ENCODE measurements around the gene NR5A1.

Gene NR5A1

GRCh38 chr9:124480621-124480981 is 26.6 kb downstream of the NR5A1 start:
- no peak for DNase-seq (ENCODE audit: low spot score)

GRCh38 chr9:124479947-124480620 is 27.1 kb downstream of the NR5A1 start:
- DNase-seq (ENCODE audit: low spot score): no peak

- no peak for DNase-seq (ENCODE audit: low spot score)
Observed at GRCh38 chr9:124479371-124479770, 27.8 kb downstream of the NR5A1 start.

- DNase-seq (ENCODE audit: low spot score): no peak
Observed at GRCh38 chr9:124478354-124478753, 28.8 kb downstream of the NR5A1 start.

GRCh38 chr9:124477648-124478285 is 29.4 kb downstream of the NR5A1 start:
- no peak for DNase-seq (ENCODE audit: low spot score)

DNA sequence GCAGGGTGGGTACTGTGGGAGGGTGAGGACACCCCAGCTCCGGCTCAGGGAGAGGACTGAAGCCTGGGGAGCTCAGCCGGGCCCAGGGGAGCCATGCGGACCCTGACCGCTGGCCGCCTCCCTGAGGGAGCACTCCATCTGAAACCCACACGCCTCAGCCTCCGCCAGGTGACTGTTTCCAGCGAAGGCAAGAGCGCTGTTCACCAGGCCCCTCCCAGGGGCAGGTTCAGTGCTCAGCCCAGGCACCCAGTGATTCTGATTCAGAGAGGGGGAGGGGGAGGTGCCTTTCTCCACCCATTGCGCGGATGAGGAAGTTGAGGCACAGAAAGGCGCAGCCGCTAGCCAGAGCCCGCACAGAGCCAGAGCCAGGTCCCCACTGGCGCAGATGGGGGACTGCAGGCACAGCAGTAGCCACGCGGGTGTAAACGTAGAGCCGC is 30.0 kb downstream of the NR5A1 start:
- no peak for DNase-seq (ENCODE audit: low spot score)

DNA sequence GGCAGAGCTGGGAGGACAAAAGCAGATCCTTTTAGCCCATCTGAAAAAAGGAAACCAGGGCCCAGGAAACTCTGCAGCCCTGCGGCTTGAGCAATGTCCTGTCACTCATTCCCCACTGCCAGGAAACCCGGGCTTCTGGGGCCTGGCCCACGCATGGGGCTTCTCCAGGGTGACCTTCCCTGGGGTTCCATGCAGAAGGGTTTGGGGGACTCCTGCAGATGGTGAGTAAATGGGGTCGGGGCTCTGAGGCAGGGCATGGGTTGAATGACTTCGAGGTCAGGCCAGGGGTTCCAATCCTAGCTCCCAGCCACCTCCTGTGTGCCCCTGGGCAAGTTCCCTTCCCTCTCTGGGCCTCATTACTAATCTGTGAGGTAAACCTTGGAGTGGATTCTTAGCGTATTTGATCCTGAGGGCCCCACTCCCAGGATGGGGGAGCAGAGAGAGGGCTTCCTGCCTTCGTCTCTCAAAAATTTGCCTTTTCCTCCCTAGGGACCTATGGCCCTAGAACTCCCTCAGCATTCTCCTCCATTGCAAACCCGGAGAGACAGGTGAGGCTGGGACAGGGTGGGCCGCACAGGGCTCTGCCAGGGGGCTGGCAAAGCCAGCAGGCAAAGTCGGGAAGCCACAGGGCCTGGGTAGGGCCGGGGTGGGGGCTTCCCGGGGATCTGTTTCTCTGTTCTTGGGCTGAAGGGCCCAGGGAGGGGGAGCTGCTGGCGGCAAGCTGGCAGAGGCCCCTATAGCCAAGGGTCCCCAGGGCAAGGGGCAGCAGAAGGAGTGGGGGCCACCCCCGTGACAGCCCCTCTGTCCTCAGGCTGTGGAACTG is 31.1 kb downstream of the NR5A1 start:
- DNase-seq (ENCODE audit: low spot score): no peak

DNA sequence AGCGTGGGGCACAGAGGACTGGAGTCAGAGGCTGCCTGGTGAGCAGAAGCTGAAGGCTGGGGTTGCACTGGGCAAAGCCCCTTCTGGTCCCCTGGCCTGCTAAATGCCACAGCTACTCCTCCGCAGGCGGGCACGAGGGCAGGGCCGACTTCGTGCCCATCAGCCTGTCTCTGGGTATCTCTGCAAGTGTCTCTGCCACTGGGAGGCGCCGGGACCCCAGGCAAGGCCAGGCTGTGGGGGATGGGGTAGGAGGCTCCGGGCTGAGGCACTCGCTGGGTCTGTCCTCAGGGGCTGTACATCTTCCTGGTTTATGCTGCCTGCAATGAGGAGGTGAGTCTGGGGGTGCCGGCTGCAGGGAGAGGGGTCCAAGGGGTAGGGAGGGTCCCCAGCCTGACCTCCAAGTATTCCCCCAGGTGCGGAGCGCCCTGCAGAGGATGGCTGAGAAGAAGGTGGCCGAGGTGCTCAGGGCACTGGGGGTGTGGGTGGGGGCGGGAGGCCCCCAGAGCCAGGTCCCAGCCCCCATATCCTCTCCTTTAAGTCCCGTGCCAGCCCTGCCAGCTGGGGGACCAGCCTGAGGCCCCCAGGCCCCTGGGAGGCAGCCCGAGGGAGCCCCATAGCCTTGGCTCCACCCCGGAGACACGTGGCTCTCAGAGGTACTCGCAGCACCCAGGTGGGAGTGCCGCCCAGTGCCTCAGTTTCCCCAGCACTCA is 31.9 kb downstream of the NR5A1 start:
- DNase-seq (ENCODE audit: low spot score): no peak

DNA sequence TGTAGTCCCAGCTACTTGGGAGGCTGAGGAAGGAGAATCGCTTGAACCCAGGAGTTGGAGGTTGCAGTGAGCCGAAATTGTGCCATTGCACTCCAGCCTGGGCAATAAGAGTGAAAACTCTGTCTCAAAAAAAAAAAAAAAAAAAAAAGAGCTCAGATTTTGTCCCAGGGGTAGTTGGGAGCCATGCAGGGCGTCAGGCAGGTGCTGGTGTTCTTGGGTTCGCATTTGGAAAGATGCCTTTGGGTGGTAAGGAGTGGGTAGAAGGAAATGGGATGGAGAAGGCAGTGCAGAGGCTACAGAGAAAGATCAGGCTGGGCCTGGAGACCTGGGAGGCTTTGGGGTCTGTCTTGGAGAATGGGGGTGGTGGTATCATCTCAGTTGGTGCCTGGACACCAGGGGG is 33.0 kb downstream of the NR5A1 start:
- no peak for DNase-seq (ENCODE audit: low spot score)

DNA sequence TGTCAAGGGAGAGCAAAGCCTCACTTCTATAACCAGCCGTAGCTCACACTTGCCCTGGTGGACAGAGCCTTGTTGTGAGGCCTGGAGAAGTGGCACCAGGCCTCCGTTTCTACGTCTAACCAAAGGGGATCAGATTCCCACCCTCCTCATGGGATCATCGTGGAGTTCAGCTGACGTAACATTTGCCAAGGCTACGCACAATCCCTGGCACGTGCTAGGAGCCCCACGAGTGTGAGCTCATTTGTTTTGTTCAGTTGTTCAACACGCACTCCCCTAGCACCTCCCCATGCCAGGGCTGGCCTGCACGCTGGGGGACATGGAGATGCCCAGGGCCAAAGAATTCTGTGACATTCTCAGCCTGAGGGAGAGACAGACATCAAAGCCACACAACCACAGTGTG is 33.9 kb downstream of the NR5A1 start:
- no peak for DNase-seq (ENCODE audit: low spot score)

DNA sequence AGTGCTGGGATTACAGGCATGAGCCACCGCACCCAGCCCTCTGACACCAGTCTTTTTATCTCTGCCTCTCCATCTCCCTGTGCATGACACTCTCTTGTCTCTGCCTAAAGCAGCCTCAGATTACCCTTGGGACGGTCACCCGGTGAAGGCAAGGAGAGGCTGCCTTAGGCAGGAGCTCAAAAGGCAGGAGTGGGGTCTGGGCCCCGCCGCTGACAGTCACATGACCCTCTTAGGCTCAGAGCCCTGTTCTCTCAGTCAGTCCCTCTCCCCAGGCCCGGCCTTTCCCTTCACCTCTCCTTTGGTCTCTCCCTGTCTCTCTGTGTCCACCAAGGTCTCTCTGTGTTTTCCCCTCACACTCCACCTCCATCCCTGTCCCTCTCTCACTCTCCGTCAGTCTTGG is 34.4 kb downstream of the NR5A1 start:
- no peak for DNase-seq (ENCODE audit: low spot score)

GRCh38 chr9:124471761-124472160 is 35.4 kb downstream of the NR5A1 start:
- no peak for DNase-seq (ENCODE audit: low spot score)

GRCh38 chr9:124470726-124471125 is 36.5 kb downstream of the NR5A1 start:
- no peak for DNase-seq (ENCODE audit: low spot score)

- no peak for DNase-seq (ENCODE audit: low spot score)
Observed at GRCh38 chr9:124470306-124470705, 36.9 kb downstream of the NR5A1 start.

DNA sequence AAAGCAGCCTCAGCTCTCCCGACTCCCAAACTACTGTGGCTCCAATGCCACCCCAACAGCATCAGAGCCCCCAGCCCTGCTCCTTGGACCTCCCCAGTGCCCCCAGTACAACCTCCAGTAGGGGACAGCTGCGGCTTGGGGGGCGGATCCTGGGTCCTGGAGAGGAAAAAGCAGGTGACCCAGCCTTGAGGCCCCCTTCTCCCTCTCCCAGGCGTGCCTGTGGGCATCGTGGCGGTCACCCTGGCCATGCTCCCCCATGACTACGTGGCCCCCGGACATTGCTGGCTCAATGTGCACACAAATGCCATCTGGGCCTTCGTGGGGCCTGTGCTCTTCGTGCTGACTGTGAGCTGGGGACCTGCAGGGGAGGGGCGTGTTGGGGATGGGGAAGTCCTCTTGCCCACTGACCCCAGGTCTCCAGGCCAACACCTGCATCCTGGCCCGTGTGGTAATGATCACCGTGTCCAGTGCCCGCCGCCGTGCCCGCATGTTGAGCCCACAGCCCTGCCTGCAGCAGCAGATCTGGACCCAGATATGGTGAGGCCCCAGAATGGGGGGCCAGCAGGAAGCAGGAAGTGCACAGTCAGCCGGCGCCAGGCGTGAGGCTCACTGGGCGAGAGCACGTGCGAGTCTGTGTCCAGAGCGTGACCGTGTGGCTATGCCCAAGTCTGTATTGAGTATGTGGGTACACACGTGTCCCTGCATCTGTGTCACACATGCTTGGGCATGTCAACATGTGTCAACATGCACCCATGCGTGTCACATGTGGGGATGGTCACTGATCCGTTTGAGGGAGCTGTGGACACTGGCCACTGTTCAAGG is 38.0 kb downstream of the NR5A1 start:
- DNase-seq (ENCODE audit: low spot score): no peak

DNA sequence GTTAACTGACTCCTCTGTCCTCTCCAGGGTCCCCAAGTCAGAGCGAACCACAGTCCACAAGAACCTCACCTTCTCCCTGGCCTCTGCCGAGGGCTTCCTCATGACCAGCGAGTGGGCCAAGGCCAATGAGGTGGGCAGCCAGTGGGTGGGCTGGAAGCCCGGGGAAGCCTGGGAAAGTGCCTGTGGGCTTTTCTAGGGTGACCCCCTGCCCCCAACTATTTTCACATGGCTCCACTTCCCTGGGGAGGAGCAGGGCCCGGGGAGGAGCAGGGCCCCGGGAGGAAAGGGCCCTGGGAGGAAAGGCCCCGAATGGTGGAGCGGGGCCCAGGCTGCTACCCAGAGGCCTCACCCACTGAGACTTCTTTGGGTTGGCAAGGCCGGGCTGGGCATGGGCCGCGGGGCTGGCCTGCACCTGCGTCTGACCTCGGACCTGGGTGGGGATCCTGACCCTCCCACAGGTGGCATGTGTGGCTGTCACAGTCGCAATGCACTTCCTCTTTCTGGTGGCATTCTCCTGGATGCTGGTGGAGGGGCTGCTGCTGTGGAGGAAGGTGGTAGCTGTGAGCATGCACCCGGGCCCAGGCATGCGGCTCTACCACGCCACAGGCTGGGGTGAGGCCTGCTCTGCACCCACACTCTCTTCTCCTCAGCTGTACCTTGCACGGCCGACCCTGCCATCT is 39.0 kb downstream of the NR5A1 start:
- no peak for DNase-seq (ENCODE audit: low spot score)

GRCh38 chr9:124467410-124468060 is 39.7 kb downstream of the NR5A1 start:
- DNase-seq (ENCODE audit: low spot score): no peak

DNA sequence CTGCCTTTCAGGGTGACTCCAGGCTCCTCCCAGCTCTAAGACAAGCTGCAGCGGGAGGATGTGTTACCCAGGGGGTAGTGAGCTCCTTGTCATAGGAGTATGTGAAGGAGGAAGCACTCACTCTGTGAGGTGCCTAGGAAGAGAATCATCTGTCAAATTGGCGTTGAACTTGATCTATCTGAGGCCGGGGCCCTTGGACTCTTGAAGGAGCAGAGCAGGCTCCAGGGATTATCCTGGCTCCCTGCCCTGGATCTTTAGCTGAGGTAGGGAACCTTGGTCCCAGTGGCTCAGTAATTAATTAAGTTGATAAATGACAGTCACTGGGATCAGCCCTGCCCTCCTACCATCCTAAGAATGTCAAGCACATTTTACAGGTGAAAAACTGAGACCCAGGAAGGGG is 41.5 kb downstream of the NR5A1 start:
- DNase-seq (ENCODE audit: low spot score): no peak

GRCh38 chr9:124462739-124463138 is 44.5 kb downstream of the NR5A1 start:
- no peak for DNase-seq (ENCODE audit: low spot score)

GRCh38 chr9:124458441-124458840 is 48.8 kb downstream of the NR5A1 start:
- DNase-seq (ENCODE audit: low spot score): no peak
